ENCODE results near the gene SOX5. TPM values are rescaled to one million over a fixed set of nuclear protein-coding genes. Genes with fewer than 3 reads are reported as not detected.
"Not testable (repeated sequence)": the region's sequence is repeated elsewhere in the genome, so short reads cannot be mapped to it uniquely, and the experiment has no call there.

Gene SOX5
- total RNA-seq, 2 donors from 2014 or later = 1.4 to 7.9 TPM

DNA sequence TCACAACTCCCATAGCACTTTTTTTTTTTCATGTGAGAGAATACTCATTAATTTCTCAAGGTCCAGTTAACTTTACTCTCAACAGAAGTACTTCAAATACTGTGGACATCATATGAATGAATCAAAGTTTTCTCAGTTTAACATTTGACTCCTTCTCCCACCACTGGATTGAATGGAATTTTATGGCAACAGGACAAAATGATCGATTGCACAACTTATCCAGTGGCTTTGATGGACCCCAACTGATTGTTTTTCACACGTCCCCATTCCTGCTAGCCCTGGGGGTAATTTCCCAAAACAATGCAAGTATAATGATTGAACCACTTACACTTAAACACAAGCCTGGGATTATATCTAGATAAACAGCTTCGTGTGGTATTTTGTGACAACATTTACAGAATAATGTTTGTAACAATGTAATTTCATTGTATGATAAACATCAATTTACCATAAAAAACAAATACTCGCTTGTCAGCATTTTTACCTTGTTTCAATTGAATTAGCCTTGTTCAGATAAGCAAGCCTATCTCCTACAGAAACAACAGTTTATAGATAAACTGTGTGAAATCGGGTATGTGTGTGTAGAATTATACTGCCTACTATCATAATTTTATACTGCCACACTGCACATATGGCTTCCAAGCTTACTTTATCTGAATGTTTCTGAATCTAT is 60.9 kb downstream of the SOX5 start:
- ATAC-seq (replicated peaks) = no peak
- Mint-ChIP-seq H3K36me3 (ENCODE audit: low read depth) (no peaks in the 10 kb centered on the region), H3K9me3 (peaks cover 1% of the 10 kb centered on the region), H3K27me3 (no peaks in the 10 kb centered on the region), H3K27ac (no peak overlapping the region), H3K4me1 (no peaks in the 10 kb centered on the region), H3K4me3 (no peak overlapping the region)

DNA sequence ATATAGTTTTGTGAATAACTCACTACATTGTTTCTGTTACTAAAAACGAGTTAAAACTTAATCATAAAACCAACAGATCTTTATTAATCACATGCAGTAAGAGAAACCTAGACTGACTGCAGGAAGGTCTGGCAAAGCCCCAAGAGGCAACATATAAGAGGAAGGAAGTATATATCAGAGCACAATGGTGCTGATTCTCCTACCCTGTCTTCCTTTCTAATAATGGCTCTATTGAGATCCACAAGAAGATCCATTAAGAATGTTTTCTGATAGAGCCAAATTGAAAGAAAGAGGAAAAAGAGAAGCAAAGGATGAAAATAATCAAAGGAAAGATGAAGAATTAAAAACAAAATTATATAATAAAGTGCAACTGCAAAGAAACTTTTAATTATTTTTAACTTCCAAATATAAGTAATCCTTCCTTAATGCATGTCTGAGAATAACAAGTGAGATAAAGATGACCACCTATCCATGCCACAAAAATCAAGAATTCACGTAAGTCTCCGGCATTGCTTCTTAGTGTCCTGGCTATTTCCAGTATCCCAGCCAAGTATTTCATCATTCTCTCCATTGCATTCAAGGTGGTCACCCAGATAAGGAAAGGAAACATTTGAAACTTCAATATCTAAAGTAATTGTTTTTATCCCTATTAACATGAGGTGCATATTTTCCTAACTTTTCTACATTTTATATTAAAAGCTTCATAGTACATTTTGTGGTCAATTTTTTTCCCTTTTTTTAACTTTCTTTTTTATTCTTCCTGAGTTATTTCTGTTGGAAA is 62.2 kb downstream of the SOX5 start:
- no peak overlapping the region for H3K27ac Mint-ChIP-seq
- no peaks in the 10 kb centered on the region for H3K4me1 Mint-ChIP-seq
- no peak overlapping the region for H3K4me3 Mint-ChIP-seq
- ATAC-seq (replicated peaks) = no peak
- H3K9me3 Mint-ChIP-seq = no peaks in the 10 kb centered on the region
- H3K36me3 Mint-ChIP-seq (ENCODE audit: low read depth) = no peaks in the 10 kb centered on the region
- no peaks in the 10 kb centered on the region for H3K27me3 Mint-ChIP-seq

DNA sequence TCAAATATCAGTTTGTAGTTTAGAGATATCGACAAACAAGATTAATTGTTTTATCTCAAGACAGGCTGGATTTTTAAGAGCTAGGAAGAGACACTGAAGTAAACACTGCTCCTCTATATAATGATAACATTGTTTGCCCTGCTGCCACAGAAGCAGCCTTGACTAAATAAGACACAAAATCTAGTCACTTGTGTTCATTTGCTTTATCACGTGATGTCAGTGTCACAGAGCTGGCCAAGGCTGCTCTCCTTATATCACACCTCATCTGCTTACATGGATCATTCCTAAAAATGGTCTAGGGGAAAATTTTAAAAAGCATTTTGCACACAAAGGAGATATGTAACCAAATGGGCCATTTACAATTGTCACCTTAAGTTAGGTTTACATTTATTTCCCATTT is 64.1 kb downstream of the SOX5 start:
- H3K36me3 Mint-ChIP-seq (ENCODE audit: low read depth) = no peaks in the 10 kb centered on the region
- no peak for ATAC-seq (replicated peaks)
- H3K4me3 Mint-ChIP-seq = no peak overlapping the region
- H3K4me1 Mint-ChIP-seq = no peaks in the 10 kb centered on the region
- H3K27ac Mint-ChIP-seq = no peak overlapping the region
- H3K27me3 Mint-ChIP-seq = no peaks in the 10 kb centered on the region
- H3K9me3 Mint-ChIP-seq = no peaks in the 10 kb centered on the region

DNA sequence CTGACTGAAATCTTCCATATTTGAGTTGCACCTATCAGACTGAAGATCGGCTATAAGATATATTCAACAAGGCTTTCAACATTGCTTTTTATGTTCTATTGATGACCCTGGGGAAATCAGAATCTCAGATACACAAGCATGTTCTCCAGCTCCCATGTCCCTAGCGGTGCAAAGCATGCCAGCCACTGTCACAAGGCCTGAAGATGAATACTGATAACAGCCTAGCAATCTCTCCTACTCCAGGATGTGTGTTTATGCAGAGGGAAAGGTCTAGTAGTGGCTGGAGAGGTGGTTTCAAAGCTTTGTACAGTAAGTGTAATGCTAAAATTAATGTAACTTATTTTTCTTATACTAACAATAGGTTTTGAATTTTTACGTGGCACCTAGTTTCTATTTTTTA is 64.6 kb downstream of the SOX5 start:
- no peak overlapping the region for H3K27ac Mint-ChIP-seq
- H3K4me3 Mint-ChIP-seq = no peak overlapping the region
- no peaks in the 10 kb centered on the region for H3K36me3 Mint-ChIP-seq (ENCODE audit: low read depth)
- H3K9me3 Mint-ChIP-seq = no peaks in the 10 kb centered on the region
- no peak for ATAC-seq (replicated peaks)
- H3K27me3 Mint-ChIP-seq = no peaks in the 10 kb centered on the region
- no peaks in the 10 kb centered on the region for H3K4me1 Mint-ChIP-seq

DNA sequence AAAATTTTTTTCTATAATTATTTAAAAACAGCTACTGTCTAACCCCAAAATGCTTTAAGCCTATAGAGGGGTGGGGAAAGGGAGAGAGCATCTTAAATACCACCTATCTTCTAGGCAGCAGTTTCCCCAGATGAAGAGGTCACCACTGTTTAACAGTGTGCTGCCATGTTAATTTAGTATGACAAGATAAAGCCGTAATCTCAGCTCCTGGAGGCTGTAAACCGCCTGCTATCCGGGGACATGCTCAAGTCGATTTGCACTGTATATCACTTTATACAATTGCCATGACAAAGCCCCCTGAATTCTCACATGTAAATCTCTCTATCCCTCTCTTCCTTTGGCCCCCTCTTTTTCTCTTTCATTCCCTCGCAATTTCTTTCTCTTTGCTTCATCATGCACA is 68.5 kb downstream of the SOX5 start:
- Mint-ChIP-seq H3K4me3 (no peak overlapping the region), H3K36me3 (ENCODE audit: low read depth) (no peaks in the 10 kb centered on the region), H3K27ac (no peak overlapping the region), H3K9me3 (no peaks in the 10 kb centered on the region), H3K4me1 (no peaks in the 10 kb centered on the region), H3K27me3 (no peaks in the 10 kb centered on the region)
- no peak for ATAC-seq (replicated peaks)

DNA sequence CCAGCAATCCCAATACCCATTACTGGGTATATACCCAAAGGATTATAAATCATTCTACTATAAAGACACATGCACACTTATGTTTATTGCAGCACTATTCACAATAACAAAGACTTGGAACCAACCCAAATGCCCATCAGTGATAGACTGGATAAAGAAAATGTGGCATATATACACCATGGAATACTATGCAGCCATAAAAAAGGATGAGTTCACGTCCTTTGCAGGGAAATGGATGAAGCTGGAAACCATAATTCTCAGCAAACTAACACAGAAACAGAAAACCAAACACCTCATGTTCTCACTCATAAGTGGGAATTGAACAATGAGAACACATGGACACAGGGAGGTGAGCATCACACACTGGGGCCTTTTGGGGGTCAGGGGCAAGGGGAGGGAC is 72.9 kb downstream of the SOX5 start:
- not testable (repeated sequence) for H3K27me3 Mint-ChIP-seq; H3K36me3 Mint-ChIP-seq (ENCODE audit: low read depth); H3K4me1 Mint-ChIP-seq; H3K9me3 Mint-ChIP-seq; H3K27ac Mint-ChIP-seq; H3K4me3 Mint-ChIP-seq; ATAC-seq (replicated peaks)

DNA sequence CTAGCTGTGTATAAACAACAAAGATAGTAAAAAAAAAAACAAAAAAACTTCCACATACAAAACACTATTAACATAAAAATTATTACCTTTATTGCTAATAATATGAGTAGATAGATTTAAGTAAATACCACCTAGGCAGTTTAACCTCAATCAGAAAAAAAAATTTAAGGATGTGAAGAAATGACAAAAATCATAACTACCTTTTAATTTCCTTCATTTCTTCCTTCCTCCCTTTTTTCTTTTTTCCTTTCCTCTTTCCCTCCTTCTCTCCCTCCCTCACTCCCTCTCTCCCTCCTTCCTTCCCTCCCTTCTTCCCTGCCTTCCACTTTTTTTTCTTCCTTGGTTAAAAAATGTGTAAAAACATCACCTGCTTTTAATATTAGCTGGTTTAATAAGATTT is 81.7 kb downstream of the SOX5 start:
- ATAC-seq (replicated peaks) = no peak
- Mint-ChIP-seq H3K27ac (no peak overlapping the region), H3K27me3 (no peaks in the 10 kb centered on the region), H3K36me3 (ENCODE audit: low read depth) (no peaks in the 10 kb centered on the region), H3K4me3 (no peak overlapping the region), H3K9me3 (peaks cover 18% of the 10 kb centered on the region), H3K4me1 (no peaks in the 10 kb centered on the region)

DNA sequence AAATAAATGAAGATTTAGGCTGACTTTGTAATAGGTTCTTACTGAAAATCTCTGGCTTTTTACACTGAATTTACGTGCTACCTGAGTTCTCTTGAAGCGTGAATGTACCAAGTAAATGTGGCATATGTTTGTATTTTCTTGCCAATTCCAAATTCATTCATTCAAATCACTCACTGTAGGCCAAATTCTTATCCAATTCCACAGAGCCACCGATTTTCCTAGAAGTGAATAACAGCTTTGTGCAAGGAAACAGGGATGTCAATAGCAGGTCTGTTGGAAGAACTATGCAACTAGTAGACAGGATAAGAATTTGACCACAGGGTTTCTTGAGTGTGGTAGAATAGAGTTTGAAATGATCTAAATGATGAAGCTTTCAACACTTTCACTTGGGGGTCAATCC is 86.8 kb downstream of the SOX5 start:
- no peak for ATAC-seq (replicated peaks)
- Mint-ChIP-seq H3K4me1 (no peaks in the 10 kb centered on the region), H3K27ac (no peak overlapping the region), H3K4me3 (no peak overlapping the region), H3K36me3 (ENCODE audit: low read depth) (no peaks in the 10 kb centered on the region), H3K9me3 (peaks cover 17% of the 10 kb centered on the region), H3K27me3 (no peaks in the 10 kb centered on the region)

DNA sequence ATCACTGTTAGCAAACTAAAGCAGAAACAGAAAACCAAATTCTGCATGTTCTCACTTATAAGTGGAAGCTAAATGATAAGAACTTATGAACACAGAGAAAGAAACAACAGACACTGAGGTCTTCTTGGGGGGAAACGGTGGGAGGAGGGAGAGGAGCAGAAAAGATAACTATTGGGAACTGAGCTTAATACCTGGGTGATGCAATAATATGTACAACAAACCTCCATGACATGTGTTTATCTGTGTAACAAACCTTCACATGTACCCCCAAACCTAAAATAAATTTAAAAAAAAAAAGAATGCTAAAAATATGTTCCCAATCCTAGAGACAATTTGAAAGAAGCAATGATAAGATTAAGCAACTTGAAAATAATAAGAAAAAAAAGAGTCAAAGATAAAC is 89.5 kb downstream of the SOX5 start:
- Mint-ChIP-seq H3K9me3 (peaks cover 17% of the 10 kb centered on the region), H3K36me3 (ENCODE audit: low read depth) (no peaks in the 10 kb centered on the region), H3K27me3 (no peaks in the 10 kb centered on the region), H3K4me1 (no peaks in the 10 kb centered on the region), H3K4me3 (no peak overlapping the region), H3K27ac (no peak overlapping the region)
- ATAC-seq (replicated peaks) = no peak

DNA sequence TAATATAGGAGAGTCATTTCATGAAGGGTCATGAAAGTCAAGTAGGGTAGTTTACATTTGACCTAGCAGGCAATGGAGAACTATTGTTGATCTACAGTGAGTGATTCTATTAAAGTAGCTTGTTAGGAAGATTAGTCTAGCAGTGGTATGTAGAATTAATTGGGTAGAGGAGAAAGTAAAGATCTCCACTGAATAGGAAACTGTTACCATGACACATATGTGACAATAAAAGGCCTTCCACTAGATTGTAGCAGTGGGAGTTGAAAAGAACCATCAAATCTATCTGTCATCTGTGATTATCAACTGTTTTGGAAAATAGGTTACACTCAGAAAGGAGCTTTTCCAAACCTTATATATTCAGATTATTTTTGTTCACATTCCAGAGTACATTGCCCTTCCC is 92.3 kb downstream of the SOX5 start:
- Mint-ChIP-seq H3K27me3 (no peaks in the 10 kb centered on the region), H3K27ac (no peak overlapping the region), H3K9me3 (peaks cover 7% of the 10 kb centered on the region), H3K4me1 (no peaks in the 10 kb centered on the region), H3K36me3 (ENCODE audit: low read depth) (no peaks in the 10 kb centered on the region), H3K4me3 (no peak overlapping the region)
- ATAC-seq (replicated peaks) = no peak

DNA sequence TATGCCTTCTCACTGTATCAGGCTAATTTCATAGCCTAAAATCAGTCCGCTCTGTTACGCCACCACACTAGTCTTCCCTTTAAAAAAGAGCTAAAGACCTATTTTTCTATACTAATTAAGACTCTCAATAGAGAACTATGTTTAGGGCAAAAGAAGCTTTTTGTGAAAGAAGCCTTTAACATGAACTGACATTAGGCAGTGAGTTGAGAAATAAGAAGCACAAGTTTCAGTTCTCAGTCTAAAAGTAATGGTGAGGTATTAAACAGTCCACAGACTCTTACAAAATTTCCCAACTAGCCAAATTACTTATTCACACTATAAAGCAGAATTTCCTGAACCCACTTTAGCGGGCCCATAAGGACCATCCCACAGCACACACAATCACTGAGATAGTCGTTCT is 93.7 kb downstream of the SOX5 start:
- no peak overlapping the region for H3K4me3 Mint-ChIP-seq
- H3K9me3 Mint-ChIP-seq = peaks cover 7% of the 10 kb centered on the region
- H3K27ac Mint-ChIP-seq = no peak overlapping the region
- no peaks in the 10 kb centered on the region for H3K4me1 Mint-ChIP-seq
- ATAC-seq (replicated peaks) = no peak
- no peaks in the 10 kb centered on the region for H3K36me3 Mint-ChIP-seq (ENCODE audit: low read depth)
- no peaks in the 10 kb centered on the region for H3K27me3 Mint-ChIP-seq

DNA sequence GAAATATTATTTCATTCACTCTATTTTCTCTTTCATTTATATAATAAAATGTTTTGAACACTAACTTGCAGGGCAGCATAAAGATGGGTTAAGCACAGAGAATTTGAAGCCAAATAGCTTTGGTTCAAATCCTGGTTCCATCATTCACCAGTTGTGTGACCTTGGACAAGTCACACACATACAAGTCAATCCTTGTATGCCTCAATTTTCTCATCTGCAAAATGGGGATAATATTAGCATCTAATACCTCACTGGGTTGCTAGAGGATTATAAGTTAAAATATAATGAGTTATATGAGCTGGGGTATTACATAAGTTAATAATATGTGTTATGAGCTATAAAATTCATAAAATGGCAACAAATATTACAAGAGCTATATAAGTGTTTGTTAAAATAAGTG is 94.9 kb downstream of the SOX5 start:
- Mint-ChIP-seq H3K4me3 (no peak overlapping the region), H3K36me3 (ENCODE audit: low read depth) (no peaks in the 10 kb centered on the region), H3K27ac (no peak overlapping the region), H3K4me1 (no peaks in the 10 kb centered on the region), H3K9me3 (peaks cover 3% of the 10 kb centered on the region), H3K27me3 (no peaks in the 10 kb centered on the region)
- no peak for ATAC-seq (replicated peaks)

DNA sequence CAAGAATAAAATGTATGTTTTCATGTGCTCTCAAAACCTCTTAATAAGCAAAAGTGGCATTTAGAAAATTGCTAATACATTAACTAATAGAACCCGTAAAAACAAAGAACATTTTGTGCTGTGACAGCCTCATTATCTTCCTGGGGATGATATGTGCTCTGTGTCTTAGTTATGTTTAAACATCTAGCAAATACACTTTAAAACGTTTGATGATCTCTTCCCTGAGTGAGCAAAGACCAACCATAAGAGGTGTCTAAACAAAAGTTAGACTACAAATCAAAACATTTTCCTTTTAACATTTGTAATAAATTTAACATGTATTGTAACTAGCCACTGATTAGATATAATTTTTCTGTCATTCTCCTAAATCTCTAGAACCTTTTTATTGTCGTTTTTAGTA is 95.8 kb downstream of the SOX5 start:
- Mint-ChIP-seq H3K36me3 (ENCODE audit: low read depth) (no peaks in the 10 kb centered on the region), H3K27me3 (no peaks in the 10 kb centered on the region), H3K27ac (no peak overlapping the region), H3K4me3 (no peak overlapping the region), H3K9me3 (no peaks in the 10 kb centered on the region), H3K4me1 (no peaks in the 10 kb centered on the region)
- ATAC-seq (replicated peaks) = no peak

DNA sequence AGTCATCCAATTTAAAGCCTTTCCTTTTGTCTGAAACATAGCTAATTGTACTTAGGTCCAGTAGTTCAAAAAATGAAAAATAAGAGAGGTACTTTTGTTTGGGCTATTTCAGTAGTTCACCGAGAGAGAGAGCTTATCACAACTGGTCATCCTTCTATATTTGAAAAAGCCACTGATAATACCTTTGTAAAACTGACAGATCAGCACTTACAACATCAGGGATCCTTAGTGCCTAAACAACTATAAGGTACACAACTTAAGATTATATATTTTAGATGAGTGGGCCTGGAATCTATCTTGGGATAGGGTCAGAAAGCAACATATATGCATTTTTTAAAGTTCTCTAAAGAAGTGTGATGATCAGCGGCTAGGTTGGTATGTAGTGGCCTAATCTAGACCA is 97.9 kb downstream of the SOX5 start:
- H3K9me3 Mint-ChIP-seq = no peaks in the 10 kb centered on the region
- H3K36me3 Mint-ChIP-seq (ENCODE audit: low read depth) = no peaks in the 10 kb centered on the region
- no peak for ATAC-seq (replicated peaks)
- no peak overlapping the region for H3K27ac Mint-ChIP-seq
- H3K27me3 Mint-ChIP-seq = no peaks in the 10 kb centered on the region
- no peak overlapping the region for H3K4me3 Mint-ChIP-seq
- no peaks in the 10 kb centered on the region for H3K4me1 Mint-ChIP-seq

DNA sequence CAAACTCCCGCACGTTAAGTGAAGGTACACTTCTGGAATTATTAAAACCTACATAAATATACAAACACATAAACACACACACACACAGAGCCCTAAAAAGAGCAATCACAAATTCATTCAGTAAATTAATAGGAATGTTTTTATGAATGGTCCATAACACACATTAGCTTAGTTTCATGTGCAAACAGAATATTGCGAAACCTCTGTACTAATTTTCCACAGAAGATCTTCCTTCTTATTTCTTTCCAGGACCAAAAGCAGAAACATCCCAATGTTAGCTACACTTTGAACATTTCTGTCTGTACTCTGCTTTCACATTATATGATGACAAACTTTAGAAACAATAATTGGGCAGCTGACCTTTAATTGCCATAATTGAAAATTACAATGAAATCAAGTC is 101.6 kb downstream of the SOX5 start:
- no peaks in the 10 kb centered on the region for H3K4me1 Mint-ChIP-seq
- ATAC-seq (replicated peaks) = no peak
- no peak overlapping the region for H3K27ac Mint-ChIP-seq
- no peaks in the 10 kb centered on the region for H3K9me3 Mint-ChIP-seq
- no peak overlapping the region for H3K4me3 Mint-ChIP-seq
- no peaks in the 10 kb centered on the region for H3K27me3 Mint-ChIP-seq
- no peaks in the 10 kb centered on the region for H3K36me3 Mint-ChIP-seq (ENCODE audit: low read depth)

Measured in activated T-helper 17 cell treated with anti-CD3 and anti-CD28 coated beads, Interleukin-2, amount 50 U/mL, for 72 hours (primary cell).